Liver (tissue), 3 donors: Measurements from ENCODE around the gene SLC2A1.

ENCODE experiments used
- JUND ChIP-seq, 2 donors: IDR thresholded peaks; 2 replicates each; pipeline ENCODE4 v1.6.1; 2016; ENCODE audit warnings: antibody characterized with exemption in 2 of 2
- RAD21 ChIP-seq, 2 donors: IDR thresholded peaks; 2 replicates each; pipeline ENCODE4 v1.6.1; 2016; ENCODE audit warnings: antibody characterized with exemption in 2 of 2, mild to moderate bottlenecking in 2 of 2
- TAF1 ChIP-seq: conservative IDR thresholded peaks from 2 replicates; pipeline ENCODE4 v1.6.1; 2016; ENCODE audit warnings: antibody characterized with exemption, mild to moderate bottlenecking
- TF ChIP-seq, protein P1 (sequence below): fragments of 150-350 bp; IDR thresholded peaks from 2 replicates; pipeline ENCODE4 v1.5.1; 2017; ENCODE audit warnings: improper control_type of control experiment, low read depth, low read length; ENCODE audit not compliant: missing input control
- TF ChIP-seq, protein P2 (sequence below): IDR thresholded peaks from 2 replicates; pipeline ENCODE4 v1.6.1; 2016; ENCODE audit warnings: antibody characterized with exemption, mild to moderate bottlenecking
- TF ChIP-seq, protein P3 (sequence below): IDR thresholded peaks from 2 replicates; pipeline ENCODE4 v1.6.1; 2016; ENCODE audit warnings: antibody characterized with exemption
- donor health status: healthy.
- donor health status: healthy.

DNA sequence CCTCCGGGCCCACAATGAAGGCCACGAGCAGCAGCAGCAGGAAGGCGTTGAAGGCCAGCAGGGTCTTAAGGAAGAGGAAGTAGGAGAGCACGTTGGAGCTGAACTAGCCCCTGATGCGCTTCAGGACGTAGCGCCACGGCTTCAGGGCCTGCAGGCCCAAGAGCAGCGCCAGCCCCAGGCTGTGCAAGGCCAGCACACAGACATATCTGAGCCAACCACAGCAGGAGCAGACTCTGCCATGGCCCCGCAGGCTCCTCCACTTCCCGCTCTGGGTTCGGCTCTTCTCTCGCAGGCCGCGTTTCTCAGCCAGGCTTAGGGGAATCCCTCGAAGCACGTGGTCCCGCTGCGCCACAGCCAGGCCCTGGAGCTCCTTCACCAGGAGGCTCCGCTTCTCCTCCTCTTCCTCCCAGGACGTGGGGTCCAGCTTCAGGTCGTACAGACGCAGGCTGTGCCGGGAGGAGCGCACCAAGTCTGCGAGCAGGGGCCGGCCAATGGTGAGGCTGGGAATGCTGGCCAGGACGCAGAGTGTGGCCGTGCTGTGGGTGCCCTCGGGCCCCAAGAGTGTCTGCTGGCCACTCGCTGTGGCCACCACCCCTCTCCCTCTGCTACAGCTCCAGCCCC is 70.5 kb downstream of the SLC2A1 start:
- TF ChIP-seq, protein P1, sequence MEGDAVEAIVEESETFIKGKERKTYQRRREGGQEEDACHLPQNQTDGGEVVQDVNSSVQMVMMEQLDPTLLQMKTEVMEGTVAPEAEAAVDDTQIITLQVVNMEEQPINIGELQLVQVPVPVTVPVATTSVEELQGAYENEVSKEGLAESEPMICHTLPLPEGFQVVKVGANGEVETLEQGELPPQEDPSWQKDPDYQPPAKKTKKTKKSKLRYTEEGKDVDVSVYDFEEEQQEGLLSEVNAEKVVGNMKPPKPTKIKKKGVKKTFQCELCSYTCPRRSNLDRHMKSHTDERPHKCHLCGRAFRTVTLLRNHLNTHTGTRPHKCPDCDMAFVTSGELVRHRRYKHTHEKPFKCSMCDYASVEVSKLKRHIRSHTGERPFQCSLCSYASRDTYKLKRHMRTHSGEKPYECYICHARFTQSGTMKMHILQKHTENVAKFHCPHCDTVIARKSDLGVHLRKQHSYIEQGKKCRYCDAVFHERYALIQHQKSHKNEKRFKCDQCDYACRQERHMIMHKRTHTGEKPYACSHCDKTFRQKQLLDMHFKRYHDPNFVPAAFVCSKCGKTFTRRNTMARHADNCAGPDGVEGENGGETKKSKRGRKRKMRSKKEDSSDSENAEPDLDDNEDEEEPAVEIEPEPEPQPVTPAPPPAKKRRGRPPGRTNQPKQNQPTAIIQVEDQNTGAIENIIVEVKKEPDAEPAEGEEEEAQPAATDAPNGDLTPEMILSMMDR, result no peak
- TF ChIP-seq RAD21 (IDR thresholded peaks at IDR 0.05) (no peak), TAF1 (no peak), JUND (IDR thresholded peaks at IDR 0.05) (no peak)
- TF ChIP-seq, protein P2, sequence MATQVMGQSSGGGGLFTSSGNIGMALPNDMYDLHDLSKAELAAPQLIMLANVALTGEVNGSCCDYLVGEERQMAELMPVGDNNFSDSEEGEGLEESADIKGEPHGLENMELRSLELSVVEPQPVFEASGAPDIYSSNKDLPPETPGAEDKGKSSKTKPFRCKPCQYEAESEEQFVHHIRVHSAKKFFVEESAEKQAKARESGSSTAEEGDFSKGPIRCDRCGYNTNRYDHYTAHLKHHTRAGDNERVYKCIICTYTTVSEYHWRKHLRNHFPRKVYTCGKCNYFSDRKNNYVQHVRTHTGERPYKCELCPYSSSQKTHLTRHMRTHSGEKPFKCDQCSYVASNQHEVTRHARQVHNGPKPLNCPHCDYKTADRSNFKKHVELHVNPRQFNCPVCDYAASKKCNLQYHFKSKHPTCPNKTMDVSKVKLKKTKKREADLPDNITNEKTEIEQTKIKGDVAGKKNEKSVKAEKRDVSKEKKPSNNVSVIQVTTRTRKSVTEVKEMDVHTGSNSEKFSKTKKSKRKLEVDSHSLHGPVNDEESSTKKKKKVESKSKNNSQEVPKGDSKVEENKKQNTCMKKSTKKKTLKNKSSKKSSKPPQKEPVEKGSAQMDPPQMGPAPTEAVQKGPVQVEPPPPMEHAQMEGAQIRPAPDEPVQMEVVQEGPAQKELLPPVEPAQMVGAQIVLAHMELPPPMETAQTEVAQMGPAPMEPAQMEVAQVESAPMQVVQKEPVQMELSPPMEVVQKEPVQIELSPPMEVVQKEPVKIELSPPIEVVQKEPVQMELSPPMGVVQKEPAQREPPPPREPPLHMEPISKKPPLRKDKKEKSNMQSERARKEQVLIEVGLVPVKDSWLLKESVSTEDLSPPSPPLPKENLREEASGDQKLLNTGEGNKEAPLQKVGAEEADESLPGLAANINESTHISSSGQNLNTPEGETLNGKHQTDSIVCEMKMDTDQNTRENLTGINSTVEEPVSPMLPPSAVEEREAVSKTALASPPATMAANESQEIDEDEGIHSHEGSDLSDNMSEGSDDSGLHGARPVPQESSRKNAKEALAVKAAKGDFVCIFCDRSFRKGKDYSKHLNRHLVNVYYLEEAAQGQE, result no peak
- TF ChIP-seq, protein P3, sequence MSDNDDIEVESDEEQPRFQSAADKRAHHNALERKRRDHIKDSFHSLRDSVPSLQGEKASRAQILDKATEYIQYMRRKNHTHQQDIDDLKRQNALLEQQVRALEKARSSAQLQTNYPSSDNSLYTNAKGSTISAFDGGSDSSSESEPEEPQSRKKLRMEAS, result no peak
